Ectodermal cell (in vitro differentiated cells): ENCODE results near the gene DNAJB4.
"Not testable (repeated sequence)": the region's sequence is repeated elsewhere in the genome, so short reads cannot be mapped to it uniquely, and the experiment has no call there.

Source experiments
- H3K27ac ChIP-seq: 2 replicates; pipeline ENCODE4 v1.7.0; 2013; ENCODE audit warnings: mild to moderate bottlenecking, low read depth, low read length; ENCODE audit not compliant: insufficient read depth, poor library complexity, severe bottlenecking
- H3K27me3 ChIP-seq: 2 replicates; pipeline ENCODE4 v1.7.0; 2013; ENCODE audit warnings: mild to moderate bottlenecking, low read length; ENCODE audit not compliant: insufficient read depth, control insufficient read depth, poor library complexity, severe bottlenecking
- H3K36me3 ChIP-seq: one replicate; pipeline ENCODE4 v1.7.0; 2013; ENCODE audit warnings: low read length; ENCODE audit not compliant: control insufficient read depth, insufficient read depth
- H3K4me1 ChIP-seq: one replicate; pipeline ENCODE4 v1.7.0; 2013; ENCODE audit warnings: low read length; ENCODE audit not compliant: control insufficient read depth, insufficient read depth
- H3K4me3 ChIP-seq: 2 replicates; pipeline ENCODE4 v1.7.0; 2013; ENCODE audit warnings: low read depth, low read length, control low read depth; ENCODE audit not compliant: insufficient read depth
- H3K9me3 ChIP-seq: 2 replicates; pipeline ENCODE4 v1.7.0; 2013; ENCODE audit warnings: mild to moderate bottlenecking, low read length, moderate library complexity; ENCODE audit not compliant: control insufficient read depth
- WGBS, 2 experiments: methylation state at CpG; one replicate each; pipeline ENCODE4 v1.1.7; 2013; ENCODE audit warnings: missing lambda C conversion rate in 2 of 2; 5-methylcytosine and 5-hydroxymethylcytosine counted together

DNAJB4 gene

GRCh38 chr1:78058670-78059069 lies 53.9 kb downstream of the DNAJB4 start:
- H3K36me3 ChIP-seq: no peaks in the 10 kb centered on the region
- H3K4me1 ChIP-seq: no peaks in the 10 kb centered on the region
- 92 to 95% methylated on average over 4 of the region's 4 CpGs for WGBS, 2 experiments
- H3K4me3 ChIP-seq: no peak overlapping the region
- no peak overlapping the region for H3K27ac ChIP-seq
- no peaks in the 10 kb centered on the region for H3K9me3 ChIP-seq
- H3K27me3 ChIP-seq: no peaks in the 10 kb centered on the region

DNA sequence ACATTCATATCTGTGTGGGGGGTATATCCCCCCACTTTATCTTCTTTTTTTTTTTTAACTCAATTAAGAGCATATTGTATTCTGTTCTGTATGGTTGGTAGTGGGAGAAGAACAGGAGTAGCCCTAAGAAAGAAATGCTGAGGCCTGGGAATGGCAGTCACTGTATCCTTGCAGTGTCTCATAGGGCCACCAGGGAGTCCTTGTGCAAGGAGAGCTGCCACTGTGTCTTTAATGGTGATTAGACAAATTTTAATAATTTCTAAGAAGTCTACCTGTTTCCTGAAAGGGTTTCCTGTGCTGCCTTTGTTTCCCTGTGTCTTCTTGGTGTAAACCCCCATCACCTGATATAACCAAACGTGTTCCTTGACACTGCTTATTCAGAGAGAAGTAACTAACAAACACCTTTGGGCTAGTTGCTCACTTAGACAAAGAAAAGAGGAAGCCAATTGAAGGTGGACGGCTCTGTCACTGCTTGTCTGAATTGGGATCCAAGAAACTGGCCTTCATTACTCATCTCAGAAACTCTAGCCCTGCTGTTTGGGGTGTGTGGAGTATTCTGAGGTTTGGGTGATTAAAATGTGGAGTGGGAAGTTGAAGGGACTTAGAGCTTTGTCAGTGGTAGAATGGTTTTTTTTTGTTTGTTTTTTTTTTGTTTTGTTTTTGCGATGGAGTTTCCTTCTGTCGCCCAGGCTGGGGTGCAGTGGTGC lies 56.3 kb downstream of the DNAJB4 start:
- no peaks in the 10 kb centered on the region for H3K36me3 ChIP-seq
- no peak overlapping the region for H3K27ac ChIP-seq
- no peaks in the 10 kb centered on the region for H3K4me1 ChIP-seq
- H3K27me3 ChIP-seq: no peaks in the 10 kb centered on the region
- no peak overlapping the region for H3K4me3 ChIP-seq
- H3K9me3 ChIP-seq: no peaks in the 10 kb centered on the region
- WGBS, 2 experiments: 89 to 92% methylated on average over 4 of the region's 4 CpGs

DNA sequence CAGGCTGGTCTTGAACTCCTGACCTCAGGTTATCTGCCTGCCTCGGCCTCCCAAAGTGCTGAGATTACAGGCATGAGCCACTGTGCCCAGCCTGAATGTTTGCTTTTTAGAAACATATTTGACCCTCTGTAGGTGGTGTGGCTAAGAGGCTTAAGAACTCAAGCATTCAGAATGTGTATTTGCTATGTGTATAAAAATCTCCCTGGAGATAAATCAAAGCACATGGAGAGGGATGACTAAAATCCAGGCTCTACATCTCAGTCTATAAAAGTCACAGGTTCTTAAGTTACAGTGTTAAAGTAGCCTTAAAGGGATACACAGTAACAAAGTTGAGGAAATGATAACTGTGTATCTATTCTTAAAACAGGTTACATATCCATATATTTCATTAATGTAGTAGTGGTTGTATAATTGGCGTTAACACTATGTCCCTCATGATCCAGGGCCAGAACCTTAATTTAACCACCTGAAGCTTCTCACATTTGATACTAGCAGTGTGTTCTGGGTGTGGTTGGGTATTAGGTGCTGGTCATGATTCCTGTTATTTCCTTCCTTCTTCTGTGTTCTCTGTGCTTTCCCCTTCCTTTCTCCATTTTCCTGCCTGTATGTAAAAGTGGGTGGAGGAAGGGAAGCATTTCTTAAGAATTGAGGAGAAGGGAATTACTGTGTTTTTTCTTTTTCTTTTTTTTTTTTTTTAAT lies 57.2 kb downstream of the DNAJB4 start:
- Histone ChIP-seq H3K36me3 (no peaks in the 10 kb centered on the region), H3K4me1 (no peaks in the 10 kb centered on the region), H3K9me3 (no peaks in the 10 kb centered on the region), H3K4me3 (no peak overlapping the region), H3K27ac (no peak overlapping the region), H3K27me3 (no peaks in the 10 kb centered on the region)
- WGBS, 2 experiments: 80 to 81% methylated on average over 1 of the region's 2 CpGs

DNA sequence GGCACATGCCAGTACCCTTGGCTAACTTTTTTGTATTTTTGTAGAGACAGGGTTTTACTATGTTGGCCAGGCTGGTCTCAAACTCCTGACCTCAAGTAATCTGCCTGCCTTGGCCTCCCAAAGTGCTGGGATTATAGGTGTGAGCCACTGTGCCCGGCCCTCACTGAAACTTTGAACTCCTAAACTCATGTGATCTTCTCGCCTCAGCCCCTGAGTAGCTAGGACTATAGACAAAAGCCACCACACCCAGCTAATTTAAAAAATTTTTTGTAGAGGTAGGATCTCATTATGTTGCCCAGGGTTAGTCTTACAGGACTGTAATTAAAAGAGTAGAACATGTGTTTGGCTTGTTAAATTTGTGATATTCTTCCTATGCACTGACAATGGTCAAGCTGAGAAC lies 60.1 kb downstream of the DNAJB4 start:
- H3K27me3 ChIP-seq, H3K36me3 ChIP-seq, H3K27ac ChIP-seq, H3K9me3 ChIP-seq, H3K4me1 ChIP-seq, H3K4me3 ChIP-seq: not testable (repeated sequence)
- WGBS, 2 experiments: 80 to 88% methylated on average over 2 of the region's 2 CpGs
